ENCODE data around the gene DNASE1L1. TPM values are rescaled to one million over a fixed set of nuclear protein-coding genes. Genes with fewer than 3 reads are reported as not detected.

The DNASE1L1 gene
- polyA plus RNA-seq, 3 donors: 26.2 to 64.5 (median 27.2) TPM

GRCh38 chrX:154446430-154446829, 37.4 kb upstream of the DNASE1L1 start:
- peaks cover 48 to 54% of the 10 kb centered on the region in 2 donors for H3K36me3 ChIP-seq (replicated peaks in 1 of 2; ENCODE audit: control insufficient read depth in 1 of 2, insufficient read depth in 2 of 2, low read length in 2 of 2)
- peaks cover 15 to 20% of the 10 kb centered on the region in 2 donors for H3K4me1 ChIP-seq (ENCODE audit: control insufficient read depth in 1 of 2, insufficient read depth in 2 of 2, low read length in 2 of 2)
- Mint-ChIP-seq H3K36me3 (peaks cover 51 to 64% of the 10 kb centered on the region in 2 donors), H3K4me3 (no peak overlapping the region), H3K9me3 (peaks cover 0 to 4% (median 0%) of the 10 kb centered on the region in 7 donors), H3K27me3 (ENCODE audit: low read depth in 3 of 3) (peaks cover 0 to 15% (median 0%) of the 10 kb centered on the region in 3 donors), H3K4me1 (peaks cover 10% of the 10 kb centered on the region), H3K27ac (peak overlapping the region in 2 of 7 donors; percentile 46 to 64)
- H3K27ac ChIP-seq (ENCODE audit: low read depth in 1 of 2, low read length in 2 of 2): no peak overlapping the region
- WGBS (ENCODE audit: insufficient coverage): 100% methylated on average over 3 of the region's 12 CpGs
- no peak for TF ChIP-seq CTCF (IDR thresholded peaks at IDR 0.05)
- peaks cover 9% of the 10 kb centered on the region for H4K20me1 ChIP-seq (ENCODE audit: insufficient read depth, low read length)
- H3K9ac ChIP-seq (ENCODE audit: insufficient read depth, low read length, poor library complexity, severe bottlenecking): no peak overlapping the region
- H3K4me3 ChIP-seq (replicated peaks in 1 of 3; ENCODE audit: low read depth in 2 of 3, low read length in 3 of 3): no peak overlapping the region
- no peak overlapping the region for H2AFZ ChIP-seq (ENCODE audit: insufficient read depth, low read depth, low read length, poor library complexity, severe bottlenecking)
- no peaks in the 10 kb centered on the region for H3K27me3 ChIP-seq (ENCODE audit: control insufficient read depth in 2 of 2, insufficient read depth in 2 of 2, low read length in 2 of 2)
- H3K9me3 ChIP-seq (replicated peaks in 1 of 2; ENCODE audit: control insufficient read depth in 1 of 2, insufficient read depth in 1 of 2, low read length in 2 of 2): no peaks in the 10 kb centered on the region
- intact Hi-C loops (cut with micrococcal nuclease): no loop called here
- no peak for DNase-seq
- no peak overlapping the region for H3K4me2 ChIP-seq (replicated peaks; ENCODE audit: extremely low read depth, low read length, poor library complexity, severe bottlenecking)
- H3K79me2 ChIP-seq (ENCODE audit: insufficient read depth, low read length): peaks cover 10% of the 10 kb centered on the region

- intact Hi-C loops (cut with micrococcal nuclease): no loop called here
- TF ChIP-seq CTCF (IDR thresholded peaks at IDR 0.05): no peak
- peaks cover 0 to 6% (median 0%) of the 10 kb centered on the region in 7 donors for H3K9me3 Mint-ChIP-seq
- peaks cover 10% of the 10 kb centered on the region for H3K4me1 Mint-ChIP-seq
- Histone ChIP-seq H3K27ac (ENCODE audit: low read depth in 1 of 2, low read length in 2 of 2) (no peak overlapping the region), H3K4me2 (replicated peaks; ENCODE audit: extremely low read depth, low read length, poor library complexity, severe bottlenecking) (no peak overlapping the region), H3K4me3 (replicated peaks in 1 of 3; ENCODE audit: low read depth in 2 of 3, low read length in 3 of 3) (no peak overlapping the region), H3K9me3 (replicated peaks in 1 of 2; ENCODE audit: control insufficient read depth in 1 of 2, insufficient read depth in 1 of 2, low read length in 2 of 2) (no peaks in the 10 kb centered on the region), H4K20me1 (ENCODE audit: insufficient read depth, low read length) (peaks cover 9% of the 10 kb centered on the region), H3K9ac (ENCODE audit: insufficient read depth, low read length, poor library complexity, severe bottlenecking) (no peak overlapping the region), H3K4me1 (ENCODE audit: control insufficient read depth in 1 of 2, insufficient read depth in 2 of 2, low read length in 2 of 2) (peaks cover 15 to 20% of the 10 kb centered on the region in 2 donors), H2AFZ (ENCODE audit: insufficient read depth, low read depth, low read length, poor library complexity, severe bottlenecking) (no peak overlapping the region), H3K27me3 (ENCODE audit: control insufficient read depth in 2 of 2, insufficient read depth in 2 of 2, low read length in 2 of 2) (no peaks in the 10 kb centered on the region), H3K79me2 (ENCODE audit: insufficient read depth, low read length) (peaks cover 10% of the 10 kb centered on the region), H3K36me3 (replicated peaks in 1 of 2; ENCODE audit: control insufficient read depth in 1 of 2, insufficient read depth in 2 of 2, low read length in 2 of 2) (peaks cover 49 to 54% of the 10 kb centered on the region in 2 donors)
- H3K4me3 Mint-ChIP-seq: peak overlapping the region in 1 of 2 donors; percentile 9
- DNase-seq: no peak
- H3K27ac Mint-ChIP-seq: peak overlapping the region in 1 of 7 donors; percentile 45
- 100% methylated on average over 6 of the region's 16 CpGs for WGBS (ENCODE audit: insufficient coverage)
- peaks cover 0 to 13% (median 0%) of the 10 kb centered on the region in 3 donors for H3K27me3 Mint-ChIP-seq (ENCODE audit: low read depth in 3 of 3)
- peaks cover 55 to 67% of the 10 kb centered on the region in 2 donors for H3K36me3 Mint-ChIP-seq
These were observed 36.7 kb upstream of the DNASE1L1 start for GRCh38 chrX:154445776-154446175.
